MM.1S (cell line): ENCODE data around the gene MARCHF10.

Experiments
- CTCF ChIP-seq: fragments of 300-600 bp; sonication (generic); IDR thresholded peaks from 2 replicates; pipeline ENCODE4 v1.5.1; 2016; ENCODE audit warnings: antibody characterized with exemption, low read length, mixed read lengths
- EZH2 ChIP-seq: fragments of 300-600 bp; sonication (generic); optimal IDR thresholded peaks from 2 replicates; pipeline ENCODE3; 2017; ENCODE audit warnings: low read depth, mild to moderate bottlenecking, antibody characterized with exemption, low read length, mixed read lengths

GRCh38 chr17:62745806-62746205 is 62.3 kb downstream of the MARCHF10 start:
- TF ChIP-seq CTCF (no peak), EZH2 (no peak)
